ENCODE results near the gene HMOX2.

HMOX2 gene

DNA sequence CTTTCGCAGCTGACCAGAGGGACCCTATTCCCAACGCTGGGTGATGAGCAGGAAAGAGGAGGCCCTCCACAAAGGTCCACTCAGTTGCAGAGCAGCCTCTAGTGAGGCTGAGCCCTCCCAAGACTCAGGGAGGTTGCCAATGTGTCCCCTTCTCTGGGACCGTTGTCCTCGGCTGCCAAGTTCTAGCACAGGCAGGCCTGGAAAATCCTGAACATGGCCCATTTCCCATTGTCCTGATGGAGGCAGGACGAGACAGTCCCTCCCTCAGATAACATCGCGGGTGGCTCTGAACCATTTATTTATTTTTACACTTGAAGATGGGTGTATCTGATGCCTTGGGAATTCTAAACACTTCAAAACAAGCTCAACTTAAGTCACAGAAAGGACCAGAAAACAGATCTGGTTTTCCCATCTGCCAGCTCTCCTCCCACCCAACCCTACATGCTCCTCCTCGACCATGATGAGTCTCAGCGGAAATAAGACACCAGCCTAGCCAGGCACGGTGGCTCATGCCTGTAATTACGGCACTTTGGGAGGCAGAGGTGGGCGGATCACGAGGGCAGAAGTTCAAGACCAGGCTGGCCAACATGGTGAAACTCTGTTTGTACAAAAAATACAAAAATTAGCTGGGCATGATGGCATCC is 49.6 kb downstream of the HMOX2 start:
- ChIA-PET CTCF (interaction anchor here (0.7 to 1.7 kb wide), 2 partner anchors 23 to 24 kb away, joined by 3 to 6 read pairs; no protein-coding TSS in a partner anchor), POLR2A (no interaction called here)
- TF ChIP-seq ZNF677 (tag by site-specific recombination; IDR thresholded peaks at IDR 0.05) (no peak), EGR2 (tag by site-specific recombination; IDR thresholded peaks at IDR 0.05; ENCODE audit: low read depth) (peak; percentile 74), HOXC10 (CRISPR knock-in tag; IDR thresholded peaks at IDR 0.05) (no peak), ZNF777 (tag by site-specific recombination; IDR thresholded peaks at IDR 0.05; ENCODE audit: borderline replicate concordance) (no peak), ZNF701 (tag by site-specific recombination; IDR thresholded peaks at IDR 0.05) (no peak), ZFHX2 (tag by site-specific recombination; conservative IDR thresholded peaks at IDR 0.05) (peak; percentile 67), ZNF624 (tag by site-specific recombination; IDR thresholded peaks at IDR 0.05) (no peak), GLIS2 (tag by site-specific recombination; IDR thresholded peaks at IDR 0.05) (no peak), SP2 (tag by site-specific recombination; IDR thresholded peaks at IDR 0.05) (no peak), SP7 (tag by site-specific recombination; IDR thresholded peaks at IDR 0.05) (peak; percentile 65; the same call in 1 of the 2 replicates), MYNN (tag by site-specific recombination; IDR thresholded peaks at IDR 0.05; ENCODE audit: borderline replicate concordance) (no peak), KLF8 (tag by site-specific recombination; IDR thresholded peaks at IDR 0.05) (no peak), SETDB1 (IDR thresholded peaks at IDR 0.05; ENCODE audit: insufficient read length, low read length) (no peak), GLI2 (tag by site-specific recombination; IDR thresholded peaks at IDR 0.05; ENCODE audit: borderline replicate concordance, low read depth) (no peak), ZNF221 (tag by site-specific recombination; IDR thresholded peaks at IDR 0.05; ENCODE audit: borderline replicate concordance) (no peak)
- TF ChIP-seq, protein P1, sequence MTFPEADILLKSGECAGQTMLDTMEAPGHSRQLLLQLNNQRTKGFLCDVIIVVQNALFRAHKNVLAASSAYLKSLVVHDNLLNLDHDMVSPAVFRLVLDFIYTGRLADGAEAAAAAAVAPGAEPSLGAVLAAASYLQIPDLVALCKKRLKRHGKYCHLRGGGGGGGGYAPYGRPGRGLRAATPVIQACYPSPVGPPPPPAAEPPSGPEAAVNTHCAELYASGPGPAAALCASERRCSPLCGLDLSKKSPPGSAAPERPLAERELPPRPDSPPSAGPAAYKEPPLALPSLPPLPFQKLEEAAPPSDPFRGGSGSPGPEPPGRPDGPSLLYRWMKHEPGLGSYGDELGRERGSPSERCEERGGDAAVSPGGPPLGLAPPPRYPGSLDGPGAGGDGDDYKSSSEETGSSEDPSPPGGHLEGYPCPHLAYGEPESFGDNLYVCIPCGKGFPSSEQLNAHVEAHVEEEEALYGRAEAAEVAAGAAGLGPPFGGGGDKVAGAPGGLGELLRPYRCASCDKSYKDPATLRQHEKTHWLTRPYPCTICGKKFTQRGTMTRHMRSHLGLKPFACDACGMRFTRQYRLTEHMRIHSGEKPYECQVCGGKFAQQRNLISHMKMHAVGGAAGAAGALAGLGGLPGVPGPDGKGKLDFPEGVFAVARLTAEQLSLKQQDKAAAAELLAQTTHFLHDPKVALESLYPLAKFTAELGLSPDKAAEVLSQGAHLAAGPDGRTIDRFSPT (tag by site-specific recombination; IDR thresholded peaks at IDR 0.05), result no peak
- TF ChIP-seq, protein P2, sequence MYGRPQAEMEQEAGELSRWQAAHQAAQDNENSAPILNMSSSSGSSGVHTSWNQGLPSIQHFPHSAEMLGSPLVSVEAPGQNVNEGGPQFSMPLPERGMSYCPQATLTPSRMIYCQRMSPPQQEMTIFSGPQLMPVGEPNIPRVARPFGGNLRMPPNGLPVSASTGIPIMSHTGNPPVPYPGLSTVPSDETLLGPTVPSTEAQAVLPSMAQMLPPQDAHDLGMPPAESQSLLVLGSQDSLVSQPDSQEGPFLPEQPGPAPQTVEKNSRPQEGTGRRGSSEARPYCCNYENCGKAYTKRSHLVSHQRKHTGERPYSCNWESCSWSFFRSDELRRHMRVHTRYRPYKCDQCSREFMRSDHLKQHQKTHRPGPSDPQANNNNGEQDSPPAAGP (tag by site-specific recombination; IDR thresholded peaks at IDR 0.05), result peak; percentile 73
- TF ChIP-seq, protein P3, sequence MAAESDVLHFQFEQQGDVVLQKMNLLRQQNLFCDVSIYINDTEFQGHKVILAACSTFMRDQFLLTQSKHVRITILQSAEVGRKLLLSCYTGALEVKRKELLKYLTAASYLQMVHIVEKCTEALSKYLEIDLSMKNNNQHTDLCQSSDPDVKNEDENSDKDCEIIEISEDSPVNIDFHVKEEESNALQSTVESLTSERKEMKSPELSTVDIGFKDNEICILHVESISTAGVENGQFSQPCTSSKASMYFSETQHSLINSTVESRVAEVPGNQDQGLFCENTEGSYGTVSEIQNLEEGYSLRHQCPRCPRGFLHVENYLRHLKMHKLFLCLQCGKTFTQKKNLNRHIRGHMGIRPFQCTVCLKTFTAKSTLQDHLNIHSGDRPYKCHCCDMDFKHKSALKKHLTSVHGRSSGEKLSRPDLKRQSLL (tag by site-specific recombination; IDR thresholded peaks at IDR 0.05), result no peak

DNA sequence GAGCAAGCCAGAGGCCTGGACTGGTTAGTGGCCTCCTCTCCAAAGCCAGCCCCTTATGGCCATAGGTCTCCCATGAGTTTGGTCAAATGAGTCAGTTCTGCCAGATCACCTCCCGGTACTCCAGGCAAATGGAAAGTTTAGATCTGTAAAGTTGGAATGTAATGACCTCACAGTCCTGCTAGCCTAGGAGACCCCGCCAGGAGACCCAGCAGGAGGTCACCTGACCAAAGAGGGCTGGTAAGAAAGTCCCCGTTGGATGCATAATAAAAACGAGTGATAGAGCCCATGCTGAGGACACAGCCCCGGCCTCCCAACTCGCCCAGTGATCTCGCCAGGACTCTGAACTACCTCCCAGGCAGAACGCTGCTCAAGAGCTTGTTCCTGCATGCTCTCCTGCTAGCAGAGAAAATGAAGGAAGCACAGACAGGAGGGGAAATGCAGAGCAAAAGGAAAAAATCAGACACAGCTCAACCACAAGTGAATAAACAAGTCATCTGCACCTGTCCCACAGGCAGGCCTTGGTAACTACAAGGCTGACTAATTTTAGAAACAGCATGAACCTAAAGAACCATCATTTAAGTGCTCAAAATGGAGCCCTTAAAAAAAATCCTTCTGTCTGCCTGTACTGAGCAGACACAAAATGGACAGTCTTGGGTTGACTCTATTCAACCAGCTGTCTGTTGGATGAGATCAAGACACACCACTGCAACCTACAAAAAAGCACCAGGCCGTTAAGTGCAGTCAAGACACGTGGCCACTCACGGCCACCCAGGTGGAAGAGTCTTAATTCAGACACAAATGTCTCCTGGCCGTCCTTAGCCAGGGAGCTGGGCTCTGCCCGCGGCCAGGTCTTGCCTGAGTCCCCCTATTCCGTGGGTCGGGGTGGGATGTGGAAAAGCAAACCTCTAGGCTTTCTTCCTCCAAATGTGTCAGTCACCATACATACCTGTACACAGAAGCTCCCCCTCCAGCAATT is 53.2 kb downstream of the HMOX2 start:
- peaks cover 3% of the 10 kb centered on the region; the same call in 1 of the 2 replicates for H3K4me1 ChIP-seq (ENCODE audit: control insufficient read depth, insufficient read depth, low read length)
- no peak overlapping the region for H3K4me3 ChIP-seq (ENCODE audit: low read depth, low read length)
- H3K9me3 ChIP-seq (ENCODE audit: control insufficient read depth, insufficient read depth, low read depth, low read length), result no peaks in the 10 kb centered on the region
- ChIA-PET POLR2A (interaction anchor here (1.5 kb wide), 1 partner anchor 9 kb away, joined by 11 read pairs; the partner anchor contains the start of gene CDIP1), CTCF (interaction anchor here (0.6 to 1.5 kb wide), 5 partner anchors 12 to 65 kb away, joined by 3 to 13 read pairs (median 4); no protein-coding TSS in a partner anchor)
- peaks cover 0 to 28% of the 10 kb centered on the region in 2 experiments; a peak in 1 of 3 replicates for H3K36me3 ChIP-seq (ENCODE audit: control insufficient read depth in 2 of 2, insufficient read depth in 1 of 2, low read length in 2 of 2)
- no peak overlapping the region for H3K27ac ChIP-seq (ENCODE audit: extremely low read depth, low read depth, low read length)
- TF ChIP-seq ZNF548 (tag by site-specific recombination; IDR thresholded peaks at IDR 0.05) (no peak), ZNF302 (tag by site-specific recombination; IDR thresholded peaks at IDR 0.05; ENCODE audit: low read depth) (no peak), PRDM1 (tag by site-specific recombination; IDR thresholded peaks at IDR 0.05) (peak; percentile 16; the same call in 1 of the 2 replicates), ZNF394 (tag by site-specific recombination; IDR thresholded peaks at IDR 0.05; ENCODE audit: borderline replicate concordance) (peak; percentile 40; the same call in 1 of the 2 replicates), ZNF37A (tag by site-specific recombination; IDR thresholded peaks at IDR 0.05) (no peak)
- TF ChIP-seq, protein P4, sequence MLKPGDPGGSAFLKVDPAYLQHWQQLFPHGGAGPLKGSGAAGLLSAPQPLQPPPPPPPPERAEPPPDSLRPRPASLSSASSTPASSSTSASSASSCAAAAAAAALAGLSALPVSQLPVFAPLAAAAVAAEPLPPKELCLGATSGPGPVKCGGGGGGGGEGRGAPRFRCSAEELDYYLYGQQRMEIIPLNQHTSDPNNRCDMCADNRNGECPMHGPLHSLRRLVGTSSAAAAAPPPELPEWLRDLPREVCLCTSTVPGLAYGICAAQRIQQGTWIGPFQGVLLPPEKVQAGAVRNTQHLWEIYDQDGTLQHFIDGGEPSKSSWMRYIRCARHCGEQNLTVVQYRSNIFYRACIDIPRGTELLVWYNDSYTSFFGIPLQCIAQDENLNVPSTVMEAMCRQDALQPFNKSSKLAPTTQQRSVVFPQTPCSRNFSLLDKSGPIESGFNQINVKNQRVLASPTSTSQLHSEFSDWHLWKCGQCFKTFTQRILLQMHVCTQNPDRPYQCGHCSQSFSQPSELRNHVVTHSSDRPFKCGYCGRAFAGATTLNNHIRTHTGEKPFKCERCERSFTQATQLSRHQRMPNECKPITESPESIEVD (tag by site-specific recombination; IDR thresholded peaks at IDR 0.05), result no peak
- TF ChIP-seq, protein P5, sequence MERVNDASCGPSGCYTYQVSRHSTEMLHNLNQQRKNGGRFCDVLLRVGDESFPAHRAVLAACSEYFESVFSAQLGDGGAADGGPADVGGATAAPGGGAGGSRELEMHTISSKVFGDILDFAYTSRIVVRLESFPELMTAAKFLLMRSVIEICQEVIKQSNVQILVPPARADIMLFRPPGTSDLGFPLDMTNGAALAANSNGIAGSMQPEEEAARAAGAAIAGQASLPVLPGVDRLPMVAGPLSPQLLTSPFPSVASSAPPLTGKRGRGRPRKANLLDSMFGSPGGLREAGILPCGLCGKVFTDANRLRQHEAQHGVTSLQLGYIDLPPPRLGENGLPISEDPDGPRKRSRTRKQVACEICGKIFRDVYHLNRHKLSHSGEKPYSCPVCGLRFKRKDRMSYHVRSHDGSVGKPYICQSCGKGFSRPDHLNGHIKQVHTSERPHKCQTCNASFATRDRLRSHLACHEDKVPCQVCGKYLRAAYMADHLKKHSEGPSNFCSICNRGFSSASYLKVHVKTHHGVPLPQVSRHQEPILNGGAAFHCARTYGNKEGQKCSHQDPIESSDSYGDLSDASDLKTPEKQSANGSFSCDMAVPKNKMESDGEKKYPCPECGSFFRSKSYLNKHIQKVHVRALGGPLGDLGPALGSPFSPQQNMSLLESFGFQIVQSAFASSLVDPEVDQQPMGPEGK (tag by site-specific recombination; IDR thresholded peaks at IDR 0.05), result peak; percentile 24; the same call in 1 of the 2 replicates

More for the DNA sequence above, 49.6 kb downstream of the HMOX2 start:
- H3K9me3 ChIP-seq (ENCODE audit: control insufficient read depth, insufficient read depth, low read depth, low read length), result no peaks in the 10 kb centered on the region
- H3K4me1 ChIP-seq (ENCODE audit: control insufficient read depth, insufficient read depth, low read length), result peaks cover 3% of the 10 kb centered on the region; the same call in 1 of the 2 replicates
- no peak overlapping the region for H3K4me3 ChIP-seq (ENCODE audit: low read depth, low read length)
- no peak overlapping the region for H3K27ac ChIP-seq (ENCODE audit: extremely low read depth, low read depth, low read length)
- peaks cover 0 to 26% of the 10 kb centered on the region in 2 experiments; a peak in 1 of 3 replicates for H3K36me3 ChIP-seq (ENCODE audit: control insufficient read depth in 2 of 2, insufficient read depth in 1 of 2, low read length in 2 of 2)

Data from HEK293 (cell line).